Activated T-helper 1 cell treated with anti-CD3 and anti-CD28 coated beads, Interleukin-12 subunit alpha, Interleukin-12 subunit beta, Interleukin-2, Interleukin-4 antibody, amounts not matched to agents 30 ng/mL and 10 ng/mL and 1 ng/mL, durations not matched to agents 14 hours and 24 hours and 36 hours (primary cell): ENCODE measurements around the gene GJC3. TPM values are rescaled to one million over a fixed set of nuclear protein-coding genes. Genes with fewer than 3 reads are reported as not detected.
A peak's percentile ranks its signal among the peaks of the same experiment; 100 is the strongest.
"Not testable (repeated sequence)": the region's sequence is repeated elsewhere in the genome, so short reads cannot be mapped to it uniquely, and the experiment has no call there.

Experiments used
- DNase-seq: peaks from one replicate; pipeline ENCODE4 v3.0.0; 2021; ENCODE audit warnings: low spot score
- H3K27ac Mint-ChIP-seq: one replicate; pipeline ENCODE4 v1.8.0; 2021; ENCODE audit warnings: mild to moderate bottlenecking, mixed read lengths
- H3K27me3 Mint-ChIP-seq: one replicate; pipeline ENCODE4 v1.8.0; 2022; ENCODE audit warnings: mild to moderate bottlenecking, moderate library complexity, mixed read lengths; ENCODE audit not compliant: insufficient read depth
- H3K36me3 Mint-ChIP-seq: one replicate; pipeline ENCODE4 v1.8.0; 2021; ENCODE audit warnings: low read depth, mixed read lengths
- H3K4me1 Mint-ChIP-seq: one replicate; pipeline ENCODE4 v1.8.0; 2021; ENCODE audit warnings: low read depth, mixed read lengths
- H3K4me3 Mint-ChIP-seq: one replicate; pipeline ENCODE4 v1.8.0; 2021; ENCODE audit warnings: mild to moderate bottlenecking, moderate library complexity, mixed read lengths
- H3K9me3 Mint-ChIP-seq: one replicate; pipeline ENCODE4 v1.8.0; 2021; ENCODE audit warnings: mixed read lengths
- intact Hi-C: fragments of 100-400 bp; cut with micrococcal nuclease; formaldehyde crosslinking; loops from one replicate; pipeline ENCODE4 v1.15.1; 2024
- total RNA-seq: library from RNA; stranded (reverse); gene quantifications from 2 replicates; pipeline ENCODE4 v1.2.3, GENCODE V29; 2022

GJC3 gene
- 0.18 and 0.24 TPM in 2 replicates for total RNA-seq

- Mint-ChIP-seq H3K9me3 (no peaks in the 10 kb centered on the region), H3K27ac (peak within 1 kb of the TSS; percentile 46), H3K36me3 (no peaks in the 10 kb centered on the region), H3K4me1 (peaks cover 24% of the 10 kb centered on the region), H3K27me3 (peaks cover 23% of the 10 kb centered on the region), H3K4me3 (peak within 1 kb of the TSS; percentile 62)
- intact Hi-C loops: loop anchor here (1.0 kb wide), 1 partner anchor 10 kb away; the partner anchor contains the start of gene TRIM4
- peak; percentile 36 for DNase-seq
These were observed at the start of gene GJC3 for GRCh38 chr7:99928994-99929729. Gene GJC3 (minus strand): TSS chr7:99929620. CDS start chr7:99929620, 0 bp downstream.

- intact Hi-C loops: loop anchor here (2.0 to 5.0 kb wide), 2 partner anchors 14 to 156 kb away; no protein-coding TSS in a partner anchor
- Mint-ChIP-seq H3K27me3 (peaks cover 4% of the 10 kb centered on the region), H3K9me3 (no peaks in the 10 kb centered on the region), H3K4me1 (no peaks in the 10 kb centered on the region), H3K27ac (no peak overlapping the region), H3K36me3 (no peaks in the 10 kb centered on the region), H3K4me3 (no peak overlapping the region)
- DNase-seq: no peak
These were observed 47.2 kb upstream of the GJC3 start for GRCh38 chr7:99976626-99977025.

GRCh38 chr7:99975782-99976521 is 46.5 kb upstream of the GJC3 start, which contains the start of gene AZGP1:
Gene AZGP1 (minus strand): TSS chr7:99976031. CDS start chr7:99976020, 11 bp downstream.
- no peaks in the 10 kb centered on the region for H3K9me3 Mint-ChIP-seq
- H3K27me3 Mint-ChIP-seq: peaks cover 4% of the 10 kb centered on the region
- H3K36me3 Mint-ChIP-seq: no peaks in the 10 kb centered on the region
- no peak within 1 kb of the TSS for H3K27ac Mint-ChIP-seq
- H3K4me3 Mint-ChIP-seq: no peak within 1 kb of the TSS
- no peak for DNase-seq
- H3K4me1 Mint-ChIP-seq: no peaks in the 10 kb centered on the region
- intact Hi-C loops: loop anchor here (2.0 to 5.0 kb wide), 2 partner anchors 15 to 156 kb away; no protein-coding TSS in a partner anchor

- Mint-ChIP-seq H3K27me3 (peaks cover 4% of the 10 kb centered on the region), H3K4me1 (no peaks in the 10 kb centered on the region), H3K27ac (no peak overlapping the region), H3K36me3 (no peaks in the 10 kb centered on the region), H3K4me3 (no peak overlapping the region), H3K9me3 (no peaks in the 10 kb centered on the region)
- no peak for DNase-seq
- intact Hi-C loops: loop anchor here (5.0 kb wide), 1 partner anchor 158 kb away; no protein-coding TSS in a partner anchor
These were observed 45.3 kb upstream of the GJC3 start for GRCh38 chr7:99974681-99975080.

GRCh38 chr7:99973817-99974216 is 44.4 kb upstream of the GJC3 start:
- H3K9me3 Mint-ChIP-seq, intact Hi-C loops, H3K27me3 Mint-ChIP-seq, H3K27ac Mint-ChIP-seq, DNase-seq, H3K4me1 Mint-ChIP-seq, H3K36me3 Mint-ChIP-seq, H3K4me3 Mint-ChIP-seq: not testable (repeated sequence)

- no peak for DNase-seq
- intact Hi-C loops: no loop called here
- H3K9me3 Mint-ChIP-seq: no peaks in the 10 kb centered on the region
- no peak overlapping the region for H3K27ac Mint-ChIP-seq
- H3K27me3 Mint-ChIP-seq: peaks cover 11% of the 10 kb centered on the region
- H3K4me1 Mint-ChIP-seq: no peaks in the 10 kb centered on the region
- no peaks in the 10 kb centered on the region for H3K36me3 Mint-ChIP-seq
- H3K4me3 Mint-ChIP-seq: no peak overlapping the region
These were observed 41.8 kb upstream of the GJC3 start for GRCh38 chr7:99971242-99971641.

GRCh38 chr7:99969813-99970212 is 40.4 kb upstream of the GJC3 start:
- H3K27me3 Mint-ChIP-seq: peaks cover 11% of the 10 kb centered on the region
- H3K4me1 Mint-ChIP-seq, DNase-seq, H3K4me3 Mint-ChIP-seq, H3K27ac Mint-ChIP-seq, intact Hi-C loops, H3K36me3 Mint-ChIP-seq, H3K9me3 Mint-ChIP-seq: not testable (repeated sequence)

GRCh38 chr7:99969298-99969697 is 39.9 kb upstream of the GJC3 start:
- H3K4me3 Mint-ChIP-seq: no peak overlapping the region
- peaks cover 11% of the 10 kb centered on the region for H3K27me3 Mint-ChIP-seq
- DNase-seq: no peak
- no peaks in the 10 kb centered on the region for H3K9me3 Mint-ChIP-seq
- H3K36me3 Mint-ChIP-seq: no peaks in the 10 kb centered on the region
- no peak overlapping the region for H3K27ac Mint-ChIP-seq
- intact Hi-C loops: no loop called here
- no peaks in the 10 kb centered on the region for H3K4me1 Mint-ChIP-seq

- Mint-ChIP-seq H3K4me1 (no peaks in the 10 kb centered on the region), H3K9me3 (no peaks in the 10 kb centered on the region), H3K27ac (no peak overlapping the region), H3K36me3 (no peaks in the 10 kb centered on the region), H3K4me3 (no peak overlapping the region), H3K27me3 (peaks cover 16% of the 10 kb centered on the region)
- intact Hi-C loops: no loop called here
- DNase-seq: no peak
These were observed 29.3 kb upstream of the GJC3 start for GRCh38 chr7:99958564-99959227.

- H3K9me3 Mint-ChIP-seq: no peaks in the 10 kb centered on the region
- intact Hi-C loops: no loop called here
- no peaks in the 10 kb centered on the region for H3K4me1 Mint-ChIP-seq
- H3K36me3 Mint-ChIP-seq: no peaks in the 10 kb centered on the region
- peaks cover 16% of the 10 kb centered on the region for H3K27me3 Mint-ChIP-seq
- no peak overlapping the region for H3K27ac Mint-ChIP-seq
- no peak overlapping the region for H3K4me3 Mint-ChIP-seq
- no peak for DNase-seq
These were observed 25.8 kb upstream of the GJC3 start for GRCh38 chr7:99955247-99955646.

- H3K4me3 Mint-ChIP-seq, H3K36me3 Mint-ChIP-seq, H3K4me1 Mint-ChIP-seq, H3K27ac Mint-ChIP-seq, intact Hi-C loops, DNase-seq, H3K9me3 Mint-ChIP-seq: not testable (repeated sequence)
- peaks cover 16% of the 10 kb centered on the region for H3K27me3 Mint-ChIP-seq
These were observed 25.2 kb upstream of the GJC3 start for GRCh38 chr7:99954643-99955042.

GRCh38 chr7:99953649-99954048 is 24.2 kb upstream of the GJC3 start:
- no peak overlapping the region for H3K4me3 Mint-ChIP-seq
- no peak for DNase-seq
- H3K36me3 Mint-ChIP-seq: peaks cover 2% of the 10 kb centered on the region
- H3K4me1 Mint-ChIP-seq: no peaks in the 10 kb centered on the region
- peaks cover 6% of the 10 kb centered on the region for H3K9me3 Mint-ChIP-seq
- peaks cover 11% of the 10 kb centered on the region for H3K27me3 Mint-ChIP-seq
- intact Hi-C loops: no loop called here
- H3K27ac Mint-ChIP-seq: no peak overlapping the region

- H3K9me3 Mint-ChIP-seq, H3K36me3 Mint-ChIP-seq, intact Hi-C loops, H3K4me3 Mint-ChIP-seq, H3K4me1 Mint-ChIP-seq, DNase-seq, H3K27ac Mint-ChIP-seq: not testable (repeated sequence)
- H3K27me3 Mint-ChIP-seq: peaks cover 12% of the 10 kb centered on the region
These were observed 23.2 kb upstream of the GJC3 start for GRCh38 chr7:99952649-99953048.
